Breast epithelium (tissue), 3 donors: ENCODE data around the gene WWC2.

Experiments used
- CTCF ChIP-seq, 3 donors: fragments of 450-650 bp; IDR thresholded peaks; one replicate each; pipeline ENCODE4 v1.5.1; 2016 to 2017; ENCODE audit warnings: antibody characterized with exemption in 3 of 3, mild to moderate bottlenecking in 3 of 3, moderate library complexity in 3 of 3
- POLR2AphosphoS5 ChIP-seq, 3 donors: sonication (generic); formaldehyde crosslinking; IDR thresholded peaks; one replicate each; pipeline ENCODE4 v1.6.1; 2017; ENCODE audit warnings: antibody characterized with exemption in 3 of 3

GRCh38 chr4:183139972-183140570, 41.0 kb downstream of the WWC2 start:
- TF ChIP-seq CTCF (IDR thresholded peaks at IDR 0.05) (no peak), POLR2AphosphoS5 (IDR thresholded peaks at IDR 0.05) (no peak)
